ENCODE data around the gene SEC14L5.

Gene SEC14L5

GRCh38 chr16:5001571-5001970, 43.4 kb downstream of the SEC14L5 start:
- H3K4me3 ChIP-seq (ENCODE audit: low read depth, low read length) = no peak overlapping the region
- TF ChIP-seq CTCF (IDR thresholded peaks at IDR 0.05; ENCODE audit: insufficient read depth, low read length, missing control alignments) = no peak
- DNase-seq (ENCODE audit: low read depth, low spot score) = no peak
- ChIA-PET POLR2A (no interaction called here), CTCF (no interaction called here)

- H3K4me3 ChIP-seq (ENCODE audit: low read depth, low read length) = no peak overlapping the region
- POLR2A ChIA-PET = no interaction called here
- CTCF ChIA-PET = interaction anchor here (1.0 kb wide), 1 partner anchor 22 kb away, joined by 3 read pairs; no protein-coding TSS in a partner anchor
- DNase-seq (ENCODE audit: low read depth, low spot score) = no peak
- TF ChIP-seq CTCF (IDR thresholded peaks at IDR 0.05; ENCODE audit: insufficient read depth, low read length, missing control alignments) = no peak
Observed at GRCh38 chr16:5001986-5002385, 43.9 kb downstream of the SEC14L5 start.

- no peak for TF ChIP-seq CTCF (IDR thresholded peaks at IDR 0.05; ENCODE audit: insufficient read depth, low read length, missing control alignments)
- H3K4me3 ChIP-seq (ENCODE audit: low read depth, low read length) = no peak overlapping the region
- no peak for DNase-seq (ENCODE audit: low read depth, low spot score)
- ChIA-PET POLR2A (no interaction called here), CTCF (interaction anchor here (1.0 kb wide), 1 partner anchor 22 kb away, joined by 3 read pairs; no protein-coding TSS in a partner anchor)
Observed at GRCh38 chr16:5002699-5003143, 44.6 kb downstream of the SEC14L5 start.

- no peak for TF ChIP-seq CTCF (IDR thresholded peaks at IDR 0.05; ENCODE audit: insufficient read depth, low read length, missing control alignments)
- H3K4me3 ChIP-seq (ENCODE audit: low read depth, low read length) = no peak overlapping the region
- DNase-seq (ENCODE audit: low read depth, low spot score) = no peak
- CTCF ChIA-PET = no interaction called here
- POLR2A ChIA-PET = no interaction called here
Observed at GRCh38 chr16:5003211-5003610, 45.1 kb downstream of the SEC14L5 start.

GRCh38 chr16:5003828-5004227, 45.7 kb downstream of the SEC14L5 start:
- no peak for DNase-seq (ENCODE audit: low read depth, low spot score)
- H3K4me3 ChIP-seq (ENCODE audit: low read depth, low read length) = no peak overlapping the region
- no peak for TF ChIP-seq CTCF (IDR thresholded peaks at IDR 0.05; ENCODE audit: insufficient read depth, low read length, missing control alignments)
- ChIA-PET POLR2A (interaction anchor here (0.6 kb wide), 1 partner anchor 68 kb away, joined by 3 read pairs; no protein-coding TSS in a partner anchor), CTCF (no interaction called here)

GRCh38 chr16:5004311-5004710, 46.2 kb downstream of the SEC14L5 start:
- TF ChIP-seq CTCF (IDR thresholded peaks at IDR 0.05; ENCODE audit: insufficient read depth, low read length, missing control alignments) = no peak
- CTCF ChIA-PET = no interaction called here
- POLR2A ChIA-PET = interaction anchor here (0.6 kb wide), 1 partner anchor 68 kb away, joined by 3 read pairs; no protein-coding TSS in a partner anchor
- H3K4me3 ChIP-seq (ENCODE audit: low read depth, low read length) = no peak overlapping the region
- no peak for DNase-seq (ENCODE audit: low read depth, low spot score)

All from AG04449 (cell line).